ENCODE results near the gene COMMD4.
A peak's percentile ranks its signal among the peaks of the same experiment; 100 is the strongest.

COMMD4 gene

GRCh38 chr15:75367913-75368688 lies 32.2 kb downstream of the COMMD4 start, which contains the start of gene MAN2C1:
Gene MAN2C1 (minus strand): TSS chr15:75368607. CDS start chr15:75368583, 24 bp downstream.
- Histone ChIP-seq H3K4me2 (ENCODE audit: low read depth, low read length, poor library complexity, severe bottlenecking) (peak within 1 kb of the TSS; percentile 85), H4K20me1 (ENCODE audit: low read depth, low read length) (no peaks in the 10 kb centered on the region), H3K9me2 (replicated peaks; ENCODE audit: insufficient read depth, low read length) (no peaks in the 10 kb centered on the region), H3K9me3 (ENCODE audit: insufficient read depth, low read length) (no peaks in the 10 kb centered on the region), H3K9ac (ENCODE audit: low read length) (peak within 1 kb of the TSS; percentile 76), H3K4me3 (ENCODE audit: insufficient read depth, low read length, poor library complexity, severe bottlenecking) (peak within 1 kb of the TSS; percentile 71), H3K27me3 (ENCODE audit: low read length) (no peaks in the 10 kb centered on the region), H2AFZ (ENCODE audit: low read depth, low read length, severe bottlenecking) (peak within 1 kb of the TSS; percentile 68), H3F3A (ENCODE audit: insufficient read depth) (peaks cover 28% of the 10 kb centered on the region), H3K79me2 (ENCODE audit: insufficient read depth, low read length) (no peaks in the 10 kb centered on the region), H3K27ac (ENCODE audit: low read depth, low read length) (peak within 1 kb of the TSS; percentile 86), H3K36me3 (ENCODE audit: low read length) (0 out of 2 replicates have a peak, but pooled peaks cover 2% of the 10 kb centered on the region)
- no peak for TF ChIP-seq EZH2phosphoT487 (conservative IDR thresholded peaks at IDR 0.05; ENCODE audit: low read length)
- peak; percentile 81 for TF ChIP-seq CTCF (IDR thresholded peaks at IDR 0.05; ENCODE audit: insufficient read depth, low read length, poor library complexity, severe bottlenecking)

- H2AFZ ChIP-seq (ENCODE audit: low read depth, low read length, severe bottlenecking), result peak overlapping the region; percentile 68
- peak overlapping the region; percentile 71 for H3K4me3 ChIP-seq (ENCODE audit: insufficient read depth, low read length, poor library complexity, severe bottlenecking)
- H3K79me2 ChIP-seq (ENCODE audit: insufficient read depth, low read length), result no peaks in the 10 kb centered on the region
- H3K27ac ChIP-seq (ENCODE audit: low read depth, low read length), result peak overlapping the region; percentile 86
- H3K27me3 ChIP-seq (ENCODE audit: low read length), result no peaks in the 10 kb centered on the region
- H3F3A ChIP-seq (ENCODE audit: insufficient read depth), result peaks cover 28% of the 10 kb centered on the region
- peak overlapping the region; percentile 85 for H3K4me2 ChIP-seq (ENCODE audit: low read depth, low read length, poor library complexity, severe bottlenecking)
- TF ChIP-seq EZH2phosphoT487 (conservative IDR thresholded peaks at IDR 0.05; ENCODE audit: low read length) (no peak), CTCF (IDR thresholded peaks at IDR 0.05; ENCODE audit: insufficient read depth, low read length, poor library complexity, severe bottlenecking) (no peak)
- H3K9me2 ChIP-seq (replicated peaks; ENCODE audit: insufficient read depth, low read length), result no peaks in the 10 kb centered on the region
- H4K20me1 ChIP-seq (ENCODE audit: low read depth, low read length), result no peaks in the 10 kb centered on the region
- H3K9ac ChIP-seq (ENCODE audit: low read length), result peak overlapping the region; percentile 76
- H3K9me3 ChIP-seq (ENCODE audit: insufficient read depth, low read length), result no peaks in the 10 kb centered on the region
- peaks cover 2% of the 10 kb centered on the region; the same call in 1 of the 2 replicates for H3K36me3 ChIP-seq (ENCODE audit: low read length)
Measured at GRCh38 chr15:75368689-75369239, 32.9 kb downstream of the COMMD4 start.

GRCh38 chr15:75369897-75370581 lies 34.2 kb downstream of the COMMD4 start:
- Histone ChIP-seq H3K36me3 (ENCODE audit: low read length) (peaks cover 2% of the 10 kb centered on the region; the same call in 1 of the 2 replicates), H3K27ac (ENCODE audit: low read depth, low read length) (no peak overlapping the region), H3K9me2 (replicated peaks; ENCODE audit: insufficient read depth, low read length) (no peaks in the 10 kb centered on the region), H3K9me3 (ENCODE audit: insufficient read depth, low read length) (no peaks in the 10 kb centered on the region), H2AFZ (ENCODE audit: low read depth, low read length, severe bottlenecking) (no peak overlapping the region), H4K20me1 (ENCODE audit: low read depth, low read length) (no peaks in the 10 kb centered on the region), H3K9ac (ENCODE audit: low read length) (no peak overlapping the region), H3F3A (ENCODE audit: insufficient read depth) (peaks cover 28% of the 10 kb centered on the region), H3K27me3 (ENCODE audit: low read length) (no peaks in the 10 kb centered on the region), H3K4me3 (ENCODE audit: insufficient read depth, low read length, poor library complexity, severe bottlenecking) (no peak overlapping the region), H3K79me2 (ENCODE audit: insufficient read depth, low read length) (no peaks in the 10 kb centered on the region), H3K4me2 (ENCODE audit: low read depth, low read length, poor library complexity, severe bottlenecking) (peak overlapping the region; percentile 85)
- TF ChIP-seq EZH2phosphoT487 (conservative IDR thresholded peaks at IDR 0.05; ENCODE audit: low read length), result no peak
- no peak for TF ChIP-seq CTCF (IDR thresholded peaks at IDR 0.05; ENCODE audit: insufficient read depth, low read length, poor library complexity, severe bottlenecking)
